Adipocyte (in vitro differentiated cells): ENCODE measurements around the gene EYA3.

ENCODE experiments used
- DNase-seq: peaks from one replicate; pipeline ENCODE4 v3.0.0-alpha.2; 2015; ENCODE audit warnings: low read depth
- H3K27me3 ChIP-seq: replicated peaks from 2 replicates; pipeline ENCODE4 v1.7.0; 2013; ENCODE audit warnings: mild to moderate bottlenecking, low read length, moderate library complexity; ENCODE audit not compliant: control insufficient read depth, insufficient read depth
- H3K36me3 ChIP-seq: 2 replicates; pipeline ENCODE4 v1.7.0; 2013; ENCODE audit warnings: low read length, mild to moderate bottlenecking, moderate library complexity; ENCODE audit not compliant: control insufficient read depth, insufficient read depth, severe bottlenecking
- H3K4me1 ChIP-seq: 2 replicates; pipeline ENCODE4 v1.7.0; 2013; ENCODE audit warnings: mild to moderate bottlenecking, low read length, moderate library complexity; ENCODE audit not compliant: control insufficient read depth, insufficient read depth
- H3K4me3 ChIP-seq: 2 replicates; pipeline ENCODE4 v1.7.0; 2013; ENCODE audit warnings: mild to moderate bottlenecking, low read length, moderate library complexity
- H3K9ac ChIP-seq: 2 replicates; pipeline ENCODE4 v1.7.0; 2013; ENCODE audit warnings: mild to moderate bottlenecking, low read length, moderate library complexity
- H3K9me3 ChIP-seq: 2 replicates; pipeline ENCODE4 v1.7.0; 2013; ENCODE audit warnings: mild to moderate bottlenecking, low read length, moderate library complexity; ENCODE audit not compliant: control insufficient read depth

The EYA3 gene

GRCh38 chr1:28088168-28088961, at the start of gene EYA3:
TSS of gene EYA3 (minus strand) at chr1:28088610. CDS start at chr1:28058026, 30,584 bp downstream.
- H3K4me3 ChIP-seq, result peak within 1 kb of the TSS; percentile 100
- peaks cover 16% of the 10 kb centered on the region for H3K4me1 ChIP-seq
- H3K9ac ChIP-seq, result peak within 1 kb of the TSS; percentile 100
- peak; percentile 99 for DNase-seq
- H3K27me3 ChIP-seq, result no peaks in the 10 kb centered on the region
- no peaks in the 10 kb centered on the region for H3K36me3 ChIP-seq
- H3K9me3 ChIP-seq, result no peaks in the 10 kb centered on the region

DNA sequence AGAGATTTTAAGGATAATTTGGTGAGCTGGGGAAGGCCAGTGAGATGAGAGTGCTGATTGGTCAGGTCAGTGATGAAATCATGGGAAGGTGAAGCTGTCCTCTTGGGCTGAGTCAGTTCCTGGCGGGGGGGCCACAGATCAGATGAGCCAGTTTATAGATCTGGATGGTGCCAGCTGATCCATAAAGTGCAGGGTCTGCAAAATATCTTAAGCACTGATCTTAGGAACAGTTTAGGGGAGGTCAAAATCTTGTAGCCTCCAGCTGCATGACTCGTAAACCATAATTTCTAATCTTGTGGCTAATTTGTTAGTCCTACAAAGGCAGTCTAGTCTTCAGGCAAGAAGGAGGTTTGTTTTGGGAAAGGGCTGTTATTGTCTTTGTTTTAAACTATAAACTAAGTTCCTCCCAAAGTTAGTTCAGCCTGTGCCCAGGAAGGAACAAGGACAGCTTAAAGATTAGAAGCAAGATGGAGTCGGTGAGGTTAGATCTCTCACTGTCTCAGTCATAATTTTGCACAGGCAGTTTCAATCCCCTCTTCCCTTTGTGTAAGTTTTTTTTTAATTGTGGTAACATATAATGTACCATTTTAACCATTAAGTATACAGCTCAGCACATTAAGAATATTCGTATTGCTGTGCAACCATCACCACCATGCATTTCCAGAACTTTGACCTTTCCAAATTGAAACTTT, 48.7 kb upstream of the EYA3 start:
- peaks cover 13% of the 10 kb centered on the region for H3K4me1 ChIP-seq
- H3K36me3 ChIP-seq, result no peaks in the 10 kb centered on the region
- H3K4me3 ChIP-seq, result no peak overlapping the region
- H3K27me3 ChIP-seq, result no peaks in the 10 kb centered on the region
- DNase-seq, result no peak
- H3K9me3 ChIP-seq, result no peaks in the 10 kb centered on the region
- H3K9ac ChIP-seq, result no peak overlapping the region

GRCh38 chr1:28136169-28136921, 47.9 kb upstream of the EYA3 start:
- H3K4me3 ChIP-seq, result no peak overlapping the region
- no peaks in the 10 kb centered on the region for H3K9me3 ChIP-seq
- H3K4me1 ChIP-seq, result peaks cover 13% of the 10 kb centered on the region
- H3K9ac ChIP-seq, result no peak overlapping the region
- H3K27me3 ChIP-seq, result no peaks in the 10 kb centered on the region
- H3K36me3 ChIP-seq, result no peaks in the 10 kb centered on the region
- DNase-seq, result no peak

- no peak overlapping the region for H3K9ac ChIP-seq
- peaks cover 13% of the 10 kb centered on the region for H3K4me1 ChIP-seq
- DNase-seq, result no peak
- H3K4me3 ChIP-seq, result no peak overlapping the region
- H3K36me3 ChIP-seq, result no peaks in the 10 kb centered on the region
- H3K9me3 ChIP-seq, result no peaks in the 10 kb centered on the region
- H3K27me3 ChIP-seq, result no peaks in the 10 kb centered on the region
Observed at GRCh38 chr1:28135371-28136168, 47.2 kb upstream of the EYA3 start.

DNA sequence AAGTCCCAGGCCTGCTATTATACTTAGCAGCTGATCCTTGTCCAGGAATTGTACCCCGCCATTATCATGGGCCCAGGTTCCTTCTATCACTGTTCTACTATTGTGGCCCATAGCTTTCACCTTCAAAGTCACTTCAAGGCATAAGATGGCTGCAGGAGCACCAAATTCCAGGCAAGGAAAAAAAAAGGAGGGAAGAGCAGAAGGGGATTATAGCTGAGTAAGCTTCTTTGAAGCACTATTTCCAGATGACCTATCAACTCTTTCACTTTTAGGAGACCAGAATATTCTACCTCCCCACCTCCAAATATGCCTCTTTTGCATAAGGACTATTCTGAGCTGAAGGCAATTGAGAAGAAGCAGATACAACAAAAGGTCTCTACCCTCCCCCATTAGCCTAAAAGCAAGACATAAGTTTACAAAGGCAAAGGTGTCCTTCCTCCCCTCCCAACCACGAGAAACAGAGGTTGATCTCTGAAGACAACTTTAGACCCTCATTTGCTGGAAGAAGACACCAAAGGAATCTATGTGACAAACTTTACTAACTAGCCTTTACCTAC, 46.3 kb upstream of the EYA3 start:
- no peak for DNase-seq
- H3K27me3 ChIP-seq, result no peaks in the 10 kb centered on the region
- H3K4me1 ChIP-seq, result peaks cover 13% of the 10 kb centered on the region
- no peak overlapping the region for H3K9ac ChIP-seq
- no peak overlapping the region for H3K4me3 ChIP-seq
- H3K36me3 ChIP-seq, result no peaks in the 10 kb centered on the region
- H3K9me3 ChIP-seq, result no peaks in the 10 kb centered on the region

DNA sequence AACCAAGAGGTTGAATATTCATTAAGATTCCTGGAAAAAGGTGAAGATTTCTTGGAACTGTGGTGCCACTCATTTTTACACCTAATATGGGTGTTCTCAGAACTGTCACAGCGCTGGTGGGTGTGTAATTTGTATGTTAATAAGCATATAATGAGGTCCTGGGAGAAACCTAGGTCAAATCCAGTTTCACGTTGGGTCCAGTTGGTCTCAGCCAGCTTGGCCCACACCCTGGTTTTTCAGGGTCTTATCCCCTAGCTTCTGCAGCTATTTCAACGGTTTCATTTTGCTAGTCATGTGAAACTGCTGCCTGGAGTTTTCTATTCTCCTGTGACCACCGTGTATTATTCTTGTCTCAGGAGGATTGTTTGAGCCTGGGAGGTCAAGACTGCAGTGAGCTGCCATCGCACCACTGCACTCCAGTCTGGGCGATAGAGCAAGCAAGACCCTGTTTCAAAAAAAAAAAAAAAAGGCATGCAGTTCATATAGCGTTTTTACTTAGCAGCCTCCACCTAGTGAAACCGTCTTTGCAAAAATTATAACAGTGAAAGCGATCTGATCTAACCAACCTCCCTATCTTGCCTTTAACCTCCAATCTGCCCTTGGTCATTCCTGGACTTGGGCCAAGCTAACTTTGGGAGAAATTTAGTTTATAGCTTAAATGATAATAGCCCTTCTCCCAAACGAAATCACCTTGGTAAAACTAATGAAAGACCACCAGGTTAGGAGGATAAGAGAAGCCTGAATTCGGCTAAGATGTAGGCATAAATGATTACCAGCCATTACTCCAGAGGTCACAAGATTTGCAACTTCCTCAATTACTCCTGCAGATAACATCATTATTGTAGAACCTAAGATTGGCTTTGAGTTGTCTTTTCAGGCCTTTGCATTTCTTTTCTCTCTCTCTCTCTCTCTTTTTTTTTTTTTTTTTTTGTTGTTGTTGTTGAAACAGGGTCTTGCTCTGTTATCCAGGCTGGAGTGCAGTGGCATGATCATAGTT, 44.1 kb upstream of the EYA3 start:
- DNase-seq, result no peak
- Histone ChIP-seq H3K9ac (no peak overlapping the region), H3K4me1 (peaks cover 10% of the 10 kb centered on the region), H3K36me3 (no peaks in the 10 kb centered on the region), H3K9me3 (no peaks in the 10 kb centered on the region), H3K27me3 (no peaks in the 10 kb centered on the region), H3K4me3 (no peak overlapping the region)

- Histone ChIP-seq H3K27me3 (no peaks in the 10 kb centered on the region), H3K9ac (no peak overlapping the region), H3K4me1 (peaks cover 4% of the 10 kb centered on the region), H3K4me3 (no peak overlapping the region), H3K36me3 (no peaks in the 10 kb centered on the region), H3K9me3 (no peaks in the 10 kb centered on the region)
- DNase-seq, result no peak
Observed at GRCh38 chr1:28130901-28131300, 42.5 kb upstream of the EYA3 start.

DNA sequence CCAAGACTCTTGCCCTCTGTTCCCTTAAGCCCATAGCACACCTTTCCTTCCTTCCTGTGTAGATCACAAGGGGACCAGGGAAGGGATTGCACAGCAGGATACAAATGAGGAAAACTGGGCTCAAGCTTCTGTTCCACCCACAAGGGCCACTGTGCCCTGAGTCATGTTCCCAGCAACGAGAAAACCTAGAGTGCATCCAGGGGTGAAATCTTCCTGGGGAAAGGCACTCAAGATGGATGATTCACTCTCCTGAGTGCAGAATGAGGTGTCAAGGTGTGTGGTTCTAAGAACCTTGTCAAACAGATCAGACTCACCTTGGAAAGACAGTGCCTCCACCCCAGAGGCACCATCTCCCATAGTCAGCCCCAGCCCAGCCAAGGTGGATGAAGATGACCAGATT, 40.7 kb upstream of the EYA3 start:
- DNase-seq, result peak; percentile 28
- Histone ChIP-seq H3K4me3 (no peak overlapping the region), H3K27me3 (no peaks in the 10 kb centered on the region), H3K36me3 (no peaks in the 10 kb centered on the region), H3K9ac (no peak overlapping the region), H3K9me3 (no peaks in the 10 kb centered on the region), H3K4me1 (peaks cover 4% of the 10 kb centered on the region)

DNA sequence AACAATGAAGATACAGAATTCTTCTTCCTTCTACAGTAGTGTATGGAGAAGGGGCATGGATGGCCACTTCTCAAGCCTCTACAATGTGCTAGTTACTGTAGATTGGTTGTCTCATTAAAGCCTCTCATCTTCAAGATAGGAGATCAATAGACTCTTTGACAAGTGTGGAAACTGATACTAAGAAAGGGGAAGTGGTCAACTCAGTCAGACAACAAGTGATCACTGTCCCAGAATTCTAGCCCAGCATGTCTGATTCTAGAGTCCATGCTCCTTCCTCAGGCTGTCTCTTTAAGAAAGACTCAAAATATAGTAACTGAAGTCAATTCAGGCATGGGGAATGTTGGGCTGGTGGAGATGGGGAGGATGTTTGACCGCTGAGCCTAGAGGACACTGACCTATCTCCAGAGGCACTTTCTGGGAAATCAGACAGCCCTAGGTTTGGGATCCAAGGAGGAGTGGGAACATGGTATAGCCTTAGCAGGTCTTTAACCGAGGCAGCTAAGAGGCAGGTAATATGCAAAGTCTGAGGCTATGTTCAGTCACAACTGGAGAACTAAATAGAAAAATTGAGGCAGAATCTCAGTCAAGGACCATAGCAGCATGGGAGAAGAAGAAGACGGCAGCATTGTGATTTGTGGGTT, 39.3 kb upstream of the EYA3 start:
- H3K4me3 ChIP-seq, result no peak overlapping the region
- H3K4me1 ChIP-seq, result peaks cover 11% of the 10 kb centered on the region
- no peaks in the 10 kb centered on the region for H3K27me3 ChIP-seq
- no peak overlapping the region for H3K9ac ChIP-seq
- DNase-seq, result no peak
- no peaks in the 10 kb centered on the region for H3K36me3 ChIP-seq
- no peaks in the 10 kb centered on the region for H3K9me3 ChIP-seq
